Measurements from ENCODE around the gene CAT. TPM values are rescaled to one million over a fixed set of nuclear protein-coding genes. Genes with fewer than 3 reads are reported as not detected.

The CAT gene
- total RNA-seq, 4 donors from 2014 or later = 107 to 150 (median 128) TPM

DNA sequence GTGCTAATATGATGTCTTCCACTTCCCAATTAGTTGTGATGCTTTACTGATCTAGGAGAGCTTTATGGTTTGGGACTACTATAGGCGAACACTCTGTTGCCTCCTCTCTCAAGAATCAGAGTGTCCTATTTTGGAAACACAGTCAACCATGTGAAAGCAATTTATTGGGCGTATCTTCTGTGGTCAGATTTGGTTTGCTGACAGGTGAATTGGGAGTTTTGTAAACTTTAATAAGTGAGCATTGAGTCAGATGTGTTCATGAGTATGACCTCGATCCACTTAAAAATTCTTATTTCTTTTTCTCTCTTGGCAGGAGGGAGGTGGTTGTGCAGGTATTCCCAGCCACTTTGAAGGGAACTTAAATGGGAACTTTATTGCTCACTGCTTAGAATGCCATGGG is 4.4 kb downstream of the CAT start:
- TF ChIP-seq POLR2A (IDR thresholded peaks at IDR 0.05) (no peak), CTCF (IDR thresholded peaks at IDR 0.05 in 4 of 5, conservative IDR thresholded peaks at IDR 0.05 in 1 of 5) (no peak)
- H3K4me3 ChIP-seq = no peak overlapping the region
- in situ Hi-C loops (cut with MboI; ENCODE audit: low sequenced_read_pairs in 4 of 4) (no loop called here), intact Hi-C loops (cut with DNase I; ENCODE audit: low total_unique reads) (no loop called here)
- no peaks in the 10 kb centered on the region for H3K9me3 ChIP-seq
- H3K27me3 ChIP-seq = no peaks in the 10 kb centered on the region
- no peak for ATAC-seq
- DNase-seq = no peak
- no peaks in the 10 kb centered on the region for H3K36me3 ChIP-seq
- no peak overlapping the region for H3K27ac ChIP-seq
- H3K4me1 ChIP-seq = peaks cover 46 to 80% of the 10 kb centered on the region in 2 donors

DNA sequence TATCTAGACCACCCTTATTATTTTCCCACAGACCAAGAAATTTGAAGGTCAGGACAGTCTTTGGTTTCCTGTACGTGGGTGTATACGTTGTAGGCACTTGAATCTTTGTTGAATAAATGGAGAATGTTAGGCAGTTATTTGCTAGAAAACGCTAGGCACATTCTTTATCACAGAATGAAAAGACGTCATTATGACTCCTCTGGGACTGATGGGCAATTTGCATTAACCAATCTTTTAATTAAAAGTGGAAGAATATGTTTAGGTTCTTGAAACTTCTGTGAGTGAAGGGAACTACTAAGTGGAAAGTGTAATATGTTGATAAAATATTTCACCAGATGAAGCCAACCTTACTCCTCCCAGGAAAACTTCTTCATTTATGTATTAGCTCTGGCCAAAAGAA is 5.7 kb downstream of the CAT start:
- intact Hi-C loops (cut with DNase I; ENCODE audit: low total_unique reads) = no loop called here
- Histone ChIP-seq H3K4me3 (no peak overlapping the region), H3K27ac (no peak overlapping the region), H3K27me3 (no peaks in the 10 kb centered on the region), H3K4me1 (peaks cover 49 to 88% of the 10 kb centered on the region in 2 donors), H3K36me3 (peaks cover 0 to under 1% of the 10 kb centered on the region in 2 donors), H3K9me3 (no peaks in the 10 kb centered on the region)
- TF ChIP-seq CTCF (IDR thresholded peaks at IDR 0.05 in 4 of 5, conservative IDR thresholded peaks at IDR 0.05 in 1 of 5) (no peak), POLR2A (IDR thresholded peaks at IDR 0.05) (no peak)
- in situ Hi-C loops (cut with MboI; ENCODE audit: low sequenced_read_pairs in 4 of 4) = no loop called here
- ATAC-seq (no peak), DNase-seq (no peak)

DNA sequence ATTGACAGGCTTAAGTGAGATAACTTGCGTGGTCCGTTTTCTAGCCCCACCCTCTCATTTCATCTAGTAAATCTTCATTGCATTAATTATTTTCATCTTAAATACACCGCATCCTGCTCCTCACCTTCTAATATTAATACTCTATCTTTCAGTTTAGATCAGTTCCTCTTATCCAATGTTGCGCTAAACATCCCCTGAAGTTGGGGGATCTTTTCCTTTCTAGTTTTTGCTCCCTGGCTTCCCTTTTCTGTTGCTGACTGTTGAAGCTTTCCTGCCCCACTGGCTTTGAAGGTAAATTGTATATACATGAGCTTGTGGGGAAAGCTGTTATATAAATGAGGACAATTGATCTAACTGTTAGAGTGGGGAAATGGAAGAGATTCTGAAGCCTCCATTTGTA is 7.2 kb downstream of the CAT start:
- Histone ChIP-seq H3K4me3 (no peak overlapping the region), H3K27me3 (no peaks in the 10 kb centered on the region), H3K4me1 (peaks cover 34 to 75% of the 10 kb centered on the region in 2 donors), H3K36me3 (peaks cover 0 to 16% of the 10 kb centered on the region in 2 donors), H3K9me3 (no peaks in the 10 kb centered on the region), H3K27ac (no peak overlapping the region)
- in situ Hi-C loops (cut with MboI; ENCODE audit: low sequenced_read_pairs in 4 of 4) = no loop called here
- no peak for DNase-seq
- TF ChIP-seq POLR2A (IDR thresholded peaks at IDR 0.05) (no peak), CTCF (IDR thresholded peaks at IDR 0.05 in 4 of 5, conservative IDR thresholded peaks at IDR 0.05 in 1 of 5) (no peak)
- no peak for ATAC-seq
- intact Hi-C loops (cut with DNase I; ENCODE audit: low total_unique reads) = no loop called here

DNA sequence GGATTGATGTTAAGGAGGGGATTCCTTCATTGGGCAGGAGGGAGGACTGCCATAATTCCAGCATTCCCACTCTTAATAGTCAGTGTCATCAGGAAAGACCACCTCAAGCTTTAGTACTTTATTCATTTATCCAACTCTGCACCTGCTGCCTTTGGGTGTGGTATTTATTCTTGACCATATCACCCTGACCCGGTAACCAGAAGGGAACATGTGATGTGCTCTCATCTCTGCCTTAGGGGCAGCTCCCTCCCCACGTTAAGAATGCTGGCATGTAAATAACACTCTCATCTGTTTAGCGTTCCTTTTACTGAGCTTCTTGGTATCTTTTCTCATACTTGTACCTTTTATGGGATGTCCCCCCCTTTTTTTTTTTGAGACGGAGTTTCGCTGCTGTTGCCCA is 7.7 kb downstream of the CAT start:
- DNase-seq (no peak), ATAC-seq (no peak)
- Histone ChIP-seq H3K4me1 (peaks cover 33 to 70% of the 10 kb centered on the region in 2 donors), H3K27ac (no peak overlapping the region), H3K4me3 (no peak overlapping the region), H3K36me3 (peaks cover 0 to 20% of the 10 kb centered on the region in 2 donors), H3K9me3 (no peaks in the 10 kb centered on the region), H3K27me3 (no peaks in the 10 kb centered on the region)
- TF ChIP-seq CTCF (IDR thresholded peaks at IDR 0.05 in 4 of 5, conservative IDR thresholded peaks at IDR 0.05 in 1 of 5) (no peak), POLR2A (IDR thresholded peaks at IDR 0.05) (no peak)
- intact Hi-C loops (cut with DNase I; ENCODE audit: low total_unique reads) = no loop called here
- in situ Hi-C loops (cut with MboI; ENCODE audit: low sequenced_read_pairs in 4 of 4) = no loop called here

DNA sequence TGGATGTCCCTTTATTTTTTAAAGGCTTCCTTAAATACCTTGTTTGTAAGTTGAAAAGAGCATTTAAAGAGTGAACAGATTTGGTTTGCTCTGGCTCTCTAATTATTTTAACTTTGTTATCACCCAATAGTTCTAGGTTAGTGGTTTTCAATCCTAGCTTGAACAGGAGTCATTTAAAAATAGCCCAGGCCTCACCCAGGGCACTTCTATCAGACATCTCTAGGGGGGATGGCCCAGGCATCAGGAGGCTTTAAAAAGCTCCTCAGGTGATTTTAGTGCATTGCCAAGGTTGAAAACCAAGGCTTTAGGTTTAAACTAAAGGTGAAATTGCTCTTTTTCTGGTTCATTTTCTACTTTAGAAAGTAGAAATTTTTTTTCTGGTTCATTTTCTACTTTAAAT is 8.3 kb downstream of the CAT start:
- intact Hi-C loops (cut with DNase I; ENCODE audit: low total_unique reads) (no loop called here), in situ Hi-C loops (cut with MboI; ENCODE audit: low sequenced_read_pairs in 4 of 4) (no loop called here)
- peaks cover 33 to 64% of the 10 kb centered on the region in 2 donors for H3K4me1 ChIP-seq
- H3K9me3 ChIP-seq = no peaks in the 10 kb centered on the region
- no peak for DNase-seq
- H3K27ac ChIP-seq = no peak overlapping the region
- TF ChIP-seq POLR2A (IDR thresholded peaks at IDR 0.05) (no peak), CTCF (IDR thresholded peaks at IDR 0.05 in 4 of 5, conservative IDR thresholded peaks at IDR 0.05 in 1 of 5) (no peak)
- no peak for ATAC-seq
- H3K27me3 ChIP-seq = no peaks in the 10 kb centered on the region
- no peak overlapping the region for H3K4me3 ChIP-seq
- peaks cover 0 to 27% of the 10 kb centered on the region in 2 donors for H3K36me3 ChIP-seq

Measured in gastrocnemius medialis (tissue), 4 donors.